Gastroesophageal sphincter (tissue), 3 donors: ENCODE results near the gene ITPA.

ENCODE experiments used
- POLR2A ChIP-seq, 2 donors: fragments of 450-650 bp; IDR thresholded peaks; one replicate each; pipeline ENCODE4 v1.6.1; 2017; ENCODE audit warnings: antibody characterized with exemption in 2 of 2, mild to moderate bottlenecking in 2 of 2, moderate library complexity in 1 of 2
- POLR2AphosphoS5 ChIP-seq: sonication (generic); formaldehyde crosslinking; IDR thresholded peaks from one replicate; pipeline ENCODE4 v1.6.1; 2017; ENCODE audit warnings: antibody characterized with exemption
- TF ChIP-seq, protein P1 (sequence below), 4 experiments: fragments of 200-600 bp in 2 of 4; fragments of 450-650 bp in 2 of 4; sonication (generic) in 1 of 4; IDR thresholded peaks; one replicate each; pipeline ENCODE4 v1.5.1; 2017 to 2019; ENCODE audit warnings: antibody characterized with exemption in 4 of 4, mild to moderate bottlenecking in 2 of 4, moderate library complexity in 2 of 4

DNA sequence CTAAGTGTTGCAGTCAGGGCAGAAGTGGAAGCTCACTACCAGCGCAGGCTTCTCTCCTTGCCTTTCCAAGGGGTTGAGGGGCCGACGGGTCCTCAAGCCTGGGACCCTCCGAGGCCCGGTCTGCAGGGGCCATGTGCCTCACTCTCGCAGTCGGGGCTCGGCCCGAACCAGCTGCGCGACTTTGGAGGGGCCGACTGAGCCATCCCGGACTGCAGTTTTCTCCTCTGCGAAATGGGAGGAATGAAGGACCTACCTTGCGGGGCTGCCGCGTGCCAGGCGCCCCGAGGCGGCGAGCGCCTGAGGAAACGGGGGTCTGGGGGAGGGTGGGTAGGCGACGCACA is 41.6 kb upstream of the ITPA start:
- TF ChIP-seq, protein P1, sequence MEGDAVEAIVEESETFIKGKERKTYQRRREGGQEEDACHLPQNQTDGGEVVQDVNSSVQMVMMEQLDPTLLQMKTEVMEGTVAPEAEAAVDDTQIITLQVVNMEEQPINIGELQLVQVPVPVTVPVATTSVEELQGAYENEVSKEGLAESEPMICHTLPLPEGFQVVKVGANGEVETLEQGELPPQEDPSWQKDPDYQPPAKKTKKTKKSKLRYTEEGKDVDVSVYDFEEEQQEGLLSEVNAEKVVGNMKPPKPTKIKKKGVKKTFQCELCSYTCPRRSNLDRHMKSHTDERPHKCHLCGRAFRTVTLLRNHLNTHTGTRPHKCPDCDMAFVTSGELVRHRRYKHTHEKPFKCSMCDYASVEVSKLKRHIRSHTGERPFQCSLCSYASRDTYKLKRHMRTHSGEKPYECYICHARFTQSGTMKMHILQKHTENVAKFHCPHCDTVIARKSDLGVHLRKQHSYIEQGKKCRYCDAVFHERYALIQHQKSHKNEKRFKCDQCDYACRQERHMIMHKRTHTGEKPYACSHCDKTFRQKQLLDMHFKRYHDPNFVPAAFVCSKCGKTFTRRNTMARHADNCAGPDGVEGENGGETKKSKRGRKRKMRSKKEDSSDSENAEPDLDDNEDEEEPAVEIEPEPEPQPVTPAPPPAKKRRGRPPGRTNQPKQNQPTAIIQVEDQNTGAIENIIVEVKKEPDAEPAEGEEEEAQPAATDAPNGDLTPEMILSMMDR (IDR thresholded peaks at IDR 0.05), result no peak
- TF ChIP-seq POLR2A (IDR thresholded peaks at IDR 0.05), result no peak
- TF ChIP-seq POLR2AphosphoS5, result no peak
